ENCODE measurements around the gene FPGS.
"Not testable (repeated sequence)": the region's sequence is repeated elsewhere in the genome, so short reads cannot be mapped to it uniquely, and the experiment has no call there.

Gene FPGS

GRCh38 chr9:127844821-127845359, 42.2 kb downstream of the FPGS start:
- DNase-seq: no peak

- not testable (repeated sequence) for DNase-seq
Measured at GRCh38 chr9:127845619-127846018, 42.9 kb downstream of the FPGS start.

DNA sequence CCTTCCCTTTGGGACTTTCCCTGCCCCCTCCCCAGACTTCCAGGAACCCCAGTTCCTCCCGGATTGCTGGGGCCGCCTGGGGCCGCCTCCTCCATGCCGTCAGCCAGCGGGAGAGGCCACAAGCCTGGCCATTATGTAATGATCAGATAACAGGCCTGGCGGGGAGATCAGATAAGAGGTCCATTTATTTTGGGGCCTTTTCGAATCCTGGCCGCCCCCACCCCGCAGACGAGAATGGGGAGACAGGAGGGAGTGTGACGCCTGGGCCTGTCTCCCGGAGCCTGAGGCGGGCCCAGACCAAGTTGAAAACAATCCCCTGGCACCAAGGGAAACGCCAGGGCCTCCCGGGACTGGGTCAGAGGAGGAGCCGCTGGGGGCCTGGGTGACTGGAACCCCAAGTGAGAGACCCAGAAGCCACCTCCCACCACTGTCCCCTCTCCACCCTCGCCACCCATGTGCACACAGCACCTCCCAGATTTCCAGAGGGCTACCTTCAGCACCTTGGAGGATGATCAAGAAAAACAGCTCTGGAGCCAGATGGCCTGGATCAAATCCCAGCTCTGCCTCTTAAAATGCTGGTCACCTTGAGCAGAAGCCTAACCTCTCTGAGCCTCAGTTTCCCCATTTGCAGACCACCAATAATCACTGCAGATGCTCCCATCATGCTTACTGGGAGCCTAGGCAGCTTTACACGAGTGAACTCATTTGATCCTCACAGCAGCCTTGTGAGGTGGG, 43.9 kb downstream of the FPGS start:
- DNase-seq: no peak

- DNase-seq: peak; percentile 42
Measured at GRCh38 chr9:127847178-127847510, 44.5 kb downstream of the FPGS start.

GRCh38 chr9:127847833-127848755, 45.4 kb downstream of the FPGS start:
- no peak for DNase-seq

GRCh38 chr9:127848756-127849504, 46.2 kb downstream of the FPGS start:
- no peak for DNase-seq

GRCh38 chr9:127850286-127850830, 47.7 kb downstream of the FPGS start:
- no peak for DNase-seq

DNA sequence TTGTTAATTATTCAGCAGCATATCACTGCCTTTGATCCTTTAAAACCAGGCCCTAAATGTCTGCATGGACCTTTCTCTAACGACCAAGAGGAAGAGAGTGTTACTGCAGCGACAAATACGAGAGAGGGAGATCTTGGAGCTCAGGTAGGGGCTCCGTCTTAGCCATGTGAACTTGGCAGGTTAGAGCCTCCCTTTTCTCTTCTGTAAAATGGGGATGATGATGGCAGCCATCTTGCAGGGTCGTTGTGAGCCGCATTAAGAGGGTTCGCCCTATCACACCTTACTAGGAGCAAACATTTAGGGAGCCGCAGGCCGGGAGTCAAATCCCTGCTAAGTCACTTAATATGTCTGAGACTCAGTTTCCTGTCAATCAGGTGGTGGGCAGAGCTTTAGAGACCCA, 50.1 kb downstream of the FPGS start:
- DNase-seq: no peak

DNA sequence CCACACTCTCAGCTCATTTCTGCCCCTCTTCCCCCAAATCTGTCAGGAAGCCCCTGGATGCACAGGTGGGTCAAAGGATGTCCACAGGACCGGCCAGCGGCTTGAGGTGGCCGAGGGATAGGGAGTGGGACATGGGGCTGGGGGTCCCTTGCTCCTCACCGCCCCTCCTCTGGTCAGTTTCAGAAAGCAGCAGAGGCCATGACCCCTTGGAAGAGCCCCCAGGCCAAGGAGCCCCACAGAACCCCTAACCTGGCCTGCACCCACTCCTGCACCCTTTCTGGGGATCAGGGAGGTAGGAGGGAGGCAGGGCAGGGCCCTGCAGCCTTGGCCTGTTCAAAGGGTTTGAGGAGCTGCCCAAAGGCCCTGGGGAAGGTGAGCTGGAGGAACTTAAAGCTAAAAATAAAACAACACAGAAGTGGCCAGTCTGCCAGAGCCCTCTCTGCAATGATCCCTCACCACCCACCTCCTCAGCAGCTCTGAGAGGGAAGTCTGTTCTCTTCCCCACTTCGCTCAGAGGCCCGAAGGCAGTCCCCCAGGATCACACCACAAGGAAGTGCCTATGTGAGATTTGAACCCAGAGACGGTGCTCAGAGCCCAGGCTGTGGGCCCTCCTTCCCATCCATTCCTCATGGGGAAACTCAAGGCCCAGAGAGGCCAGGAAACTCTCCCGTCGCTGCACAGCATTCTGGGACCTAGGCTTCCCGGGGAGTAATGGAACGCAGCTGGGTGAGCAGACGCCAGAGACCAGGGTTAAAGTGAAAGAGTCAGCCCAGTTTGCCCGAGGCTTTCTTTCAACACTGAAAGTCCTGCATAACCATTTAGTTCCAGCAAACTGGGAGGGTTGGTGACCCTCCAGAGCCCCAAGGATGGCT, 50.9 kb downstream of the FPGS start:
- DNase-seq: peak; percentile 44

- peak; percentile 32 for DNase-seq
Measured at GRCh38 chr9:127854184-127854806, 51.6 kb downstream of the FPGS start, which contains the start of gene ENG. TSS of gene ENG (minus strand) at chr9:127854658. CDS start at chr9:127854355, 303 bp downstream.

GRCh38 chr9:127854960-127855359, 52.3 kb downstream of the FPGS start:
- no peak for DNase-seq

GRCh38 chr9:127855522-127855921, 52.8 kb downstream of the FPGS start:
- DNase-seq: no peak

DNA sequence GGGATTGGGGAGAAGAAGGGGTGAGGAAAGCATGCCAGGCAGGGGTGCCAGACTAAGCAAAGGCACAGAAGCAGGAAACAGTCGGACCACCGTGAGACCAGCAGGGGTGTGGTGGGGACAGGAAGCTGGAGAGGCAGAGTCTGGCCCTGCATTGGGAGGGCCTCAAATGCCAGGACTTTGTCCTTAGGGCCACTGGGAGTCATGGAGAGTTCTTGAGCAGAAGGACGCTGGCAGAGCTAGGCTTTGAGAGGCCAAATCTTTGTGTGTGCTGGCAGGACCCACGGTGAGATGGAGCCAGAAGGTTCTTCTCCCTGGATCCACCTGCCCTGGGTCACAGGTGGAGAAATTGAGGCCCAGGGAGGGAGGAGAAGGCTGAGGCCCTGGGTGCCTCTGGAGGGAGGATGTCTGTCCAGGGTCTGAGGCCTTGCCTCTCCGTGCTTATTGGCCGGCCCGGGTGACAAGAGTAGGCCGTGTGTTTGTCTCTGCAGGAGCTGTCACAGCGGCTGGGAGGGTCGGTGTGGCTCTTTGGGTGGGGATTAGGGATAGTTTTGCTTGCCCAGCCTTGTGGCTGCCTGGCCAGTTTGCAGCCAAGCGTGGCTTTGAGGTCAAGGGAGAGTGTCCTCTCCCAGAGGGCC, 53.5 kb downstream of the FPGS start:
- DNase-seq: no peak

DNA sequence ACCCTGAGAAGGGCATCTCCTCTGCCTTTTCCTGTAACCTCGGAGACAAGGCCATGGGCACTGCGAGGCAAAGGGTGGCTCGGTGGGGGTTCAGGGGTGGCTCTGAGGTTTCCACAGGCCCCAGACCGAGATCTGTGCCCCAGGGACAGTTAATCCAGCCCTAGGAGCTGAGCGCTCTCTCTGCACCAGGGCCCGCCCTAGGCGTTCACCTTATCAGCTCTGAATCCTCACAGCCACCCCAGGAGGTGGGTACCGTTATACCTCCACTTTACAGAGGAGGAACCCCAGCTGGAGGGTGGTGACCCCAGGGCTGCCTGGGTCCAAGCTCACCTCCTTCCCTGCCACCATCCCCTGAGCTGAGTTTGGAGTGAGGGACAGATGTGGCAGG, 54.0 kb downstream of the FPGS start:
- DNase-seq: no peak

GRCh38 chr9:127857278-127857677, 54.6 kb downstream of the FPGS start:
- DNase-seq: no peak

GRCh38 chr9:127858041-127858512, 55.4 kb downstream of the FPGS start:
- no peak for DNase-seq

GRCh38 chr9:127860260-127860659, 57.6 kb downstream of the FPGS start:
- DNase-seq: no peak

DNA sequence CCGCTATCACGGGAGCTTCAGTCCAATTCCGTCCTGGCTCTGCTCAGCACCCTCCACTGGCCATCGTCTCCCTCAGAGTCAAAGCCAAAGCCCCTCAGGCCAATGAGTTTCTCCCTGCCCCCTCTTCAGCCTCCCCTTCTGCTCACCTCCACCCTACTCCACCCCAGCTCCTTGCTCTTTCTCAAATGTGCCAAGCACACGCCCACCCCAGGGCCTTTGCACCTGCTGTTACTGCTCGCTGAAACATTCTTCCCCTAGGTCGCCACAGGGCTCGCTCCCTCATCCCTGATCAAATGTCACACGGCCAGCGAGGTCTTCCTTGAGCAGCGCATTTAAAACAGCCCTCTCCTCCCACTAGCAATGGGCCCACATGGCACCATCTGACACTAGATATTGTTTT, 58.1 kb downstream of the FPGS start:
- DNase-seq: no peak

GRCh38 chr9:127862075-127863011, 59.7 kb downstream of the FPGS start:
- peak; percentile 60 for DNase-seq

Measured in inflammatory macrophage treated with lipopolysaccharide for 4 hours (primary cell).